Astrocyte of the hippocampus (primary cell): Measurements from ENCODE around the gene TADA2B.

ENCODE experiments used
- DNase-seq: peaks from one replicate; pipeline ENCODE4 v3.0.0; 2011; ENCODE audit warnings: low read depth, low spot score

TADA2B gene

GRCh38 chr4:7041246-7041645 lies 1.9 kb upstream of the TADA2B start:
- no peak for DNase-seq

GRCh38 chr4:7041801-7042502 lies 1.2 kb upstream of the TADA2B start:
- no peak for DNase-seq

GRCh38 chr4:7042503-7043283 lies 479 bp upstream of the TADA2B start:
- peak; percentile 100 for DNase-seq

GRCh38 chr4:7044137-7044930 lies 1.2 kb downstream of the TADA2B start:
- peak; percentile 31 for DNase-seq

GRCh38 chr4:7045553-7045952 lies 2.4 kb downstream of the TADA2B start:
- no peak for DNase-seq

- DNase-seq, result no peak
Measured at GRCh38 chr4:7045961-7046921, 3.1 kb downstream of the TADA2B start.

- DNase-seq, result no peak
Measured at GRCh38 chr4:7046971-7047370, 3.8 kb downstream of the TADA2B start.

- DNase-seq, result no peak
Measured at GRCh38 chr4:7048642-7049041, 5.5 kb downstream of the TADA2B start.

GRCh38 chr4:7049295-7049694 lies 6.1 kb downstream of the TADA2B start:
- no peak for DNase-seq

GRCh38 chr4:7049739-7050138 lies 6.6 kb downstream of the TADA2B start:
- no peak for DNase-seq

- DNase-seq, result no peak
Measured at GRCh38 chr4:7050481-7051143, 7.4 kb downstream of the TADA2B start.

- no peak for DNase-seq
Measured at GRCh38 chr4:7051144-7051495, 7.9 kb downstream of the TADA2B start.

- no peak for DNase-seq
Measured at GRCh38 chr4:7051905-7052304, 8.7 kb downstream of the TADA2B start.

- no peak for DNase-seq
Measured at GRCh38 chr4:7052313-7052712, 9.1 kb downstream of the TADA2B start.

- DNase-seq, result peak; percentile 23
Measured at GRCh38 chr4:7052923-7053715, 9.9 kb downstream of the TADA2B start.

GRCh38 chr4:7054106-7054880 lies 11.1 kb downstream of the TADA2B start:
- DNase-seq, result no peak

- no peak for DNase-seq
Measured at GRCh38 chr4:7055111-7055989, 12.2 kb downstream of the TADA2B start.

GRCh38 chr4:7055990-7056325 lies 12.8 kb downstream of the TADA2B start:
- DNase-seq, result no peak
